Measurements from ENCODE around the gene BTN3A1.
A peak's percentile ranks its signal among the peaks of the same experiment; 100 is the strongest.
"Not testable (repeated sequence)": the region's sequence is repeated elsewhere in the genome, so short reads cannot be mapped to it uniquely, and the experiment has no call there.

Gene BTN3A1

DNA sequence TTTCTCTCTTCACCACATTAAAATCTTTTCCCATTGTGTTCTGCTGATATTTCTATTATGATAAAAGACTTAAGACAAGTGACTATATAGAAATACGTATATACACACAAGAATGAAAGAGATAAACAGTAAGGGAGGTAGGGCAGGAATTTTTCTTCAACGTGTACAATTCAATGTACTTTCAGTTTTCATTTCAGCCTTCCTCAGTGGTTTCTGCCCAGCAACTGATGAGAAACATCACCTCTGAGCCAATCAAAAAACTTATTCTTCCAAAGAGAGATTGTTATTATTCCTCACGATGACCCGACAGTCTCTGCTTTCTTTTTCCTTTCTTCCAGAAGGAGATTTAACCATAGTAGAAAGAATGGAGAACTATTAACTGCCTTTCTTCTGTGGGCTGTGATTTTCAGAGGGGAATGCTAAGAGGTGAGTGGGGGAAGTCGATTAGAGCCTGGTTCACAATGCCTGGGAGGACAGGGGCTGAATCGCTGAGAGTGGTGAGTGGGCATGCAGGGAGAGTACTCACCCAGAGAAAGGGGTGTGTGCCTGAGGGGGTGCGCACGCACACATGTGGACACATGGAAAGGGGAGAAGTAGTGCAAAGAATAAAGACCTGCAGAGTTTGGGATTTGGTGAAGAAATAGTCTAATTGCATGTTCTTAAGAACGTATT is at the start of gene BTN3A1:
BTN3A1 (plus strand) TSS at position 289 of the 672 bp plus-strand sequence. CDS start 3,289 bp downstream, outside the sequence.
- Mint-ChIP-seq H3K36me3 (peaks cover 15% of the 10 kb centered on the region), H3K9me3 (no peaks in the 10 kb centered on the region), H3K4me3 (peak within 1 kb of the TSS; percentile 96), H3K4me1 (peaks cover 62% of the 10 kb centered on the region), H3K27me3 (no peaks in the 10 kb centered on the region), H3K27ac (peak within 1 kb of the TSS; percentile 99)

DNA sequence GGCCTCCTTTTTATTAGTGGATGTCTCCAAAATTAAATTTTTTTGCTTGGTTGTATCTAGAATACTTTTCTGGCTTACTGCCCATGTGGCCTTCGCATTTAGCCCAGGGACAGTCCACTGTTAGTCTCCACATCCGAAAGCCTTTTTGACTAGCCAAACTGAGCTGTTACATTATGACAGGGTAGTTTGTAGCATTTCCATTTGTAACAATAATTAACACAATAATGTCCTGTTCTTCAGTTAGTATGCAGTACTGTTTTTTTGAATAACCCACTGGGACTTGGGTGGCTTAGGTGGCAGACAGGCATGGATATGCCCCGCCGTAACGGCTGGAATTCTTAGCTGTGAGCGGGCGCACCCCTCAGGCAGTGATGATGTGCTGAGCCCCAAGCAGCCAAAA is 49.8 kb upstream of the BTN3A1 start:
- Mint-ChIP-seq H3K9me3 (no peaks in the 10 kb centered on the region), H3K4me3 (no peak overlapping the region), H3K27me3 (no peaks in the 10 kb centered on the region), H3K36me3 (no peaks in the 10 kb centered on the region), H3K27ac (no peak overlapping the region), H3K4me1 (no peaks in the 10 kb centered on the region)

DNA sequence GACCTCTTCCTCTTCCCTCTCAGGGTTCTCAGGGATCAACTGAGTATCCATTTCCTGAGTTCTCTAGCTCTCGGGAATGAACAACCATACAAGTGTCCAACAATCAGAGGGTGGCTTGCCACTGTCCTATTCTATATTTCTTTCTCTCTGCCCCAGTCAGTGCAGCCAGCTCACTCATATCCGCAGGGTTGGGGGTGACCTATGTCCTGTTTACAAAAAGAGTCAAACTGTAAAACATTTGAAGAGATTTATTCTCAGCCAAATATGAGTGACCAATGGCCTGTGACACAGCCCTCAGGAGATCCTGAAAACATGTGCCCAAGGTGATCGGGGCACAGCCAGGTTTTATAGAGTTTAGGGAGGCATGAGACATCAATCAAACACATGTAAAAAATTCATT is 47.9 kb upstream of the BTN3A1 start:
- Mint-ChIP-seq H3K9me3 (no peaks in the 10 kb centered on the region), H3K36me3 (no peaks in the 10 kb centered on the region), H3K4me1 (no peaks in the 10 kb centered on the region), H3K4me3 (no peak overlapping the region), H3K27me3 (no peaks in the 10 kb centered on the region), H3K27ac (no peak overlapping the region)

DNA sequence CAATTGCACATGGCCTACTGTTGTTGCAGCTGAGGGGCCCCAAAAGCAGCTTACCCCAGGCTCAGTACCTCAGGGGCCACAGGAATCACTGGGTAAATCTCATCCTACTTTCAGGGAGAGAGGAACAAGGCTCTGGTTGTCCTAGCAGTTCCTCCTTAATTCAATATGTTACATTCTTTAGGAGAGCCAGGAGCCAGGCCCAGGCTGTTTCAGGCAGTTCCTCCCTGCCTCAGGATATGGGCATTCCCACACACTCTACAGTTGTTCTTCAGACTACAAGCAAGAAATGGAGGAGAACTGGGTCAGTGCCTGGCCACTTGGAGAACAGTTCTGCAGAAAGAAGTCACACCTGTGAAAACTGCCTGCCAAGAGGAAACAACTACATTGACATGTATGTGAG is 46.7 kb upstream of the BTN3A1 start:
- Mint-ChIP-seq H3K4me3 (no peak overlapping the region), H3K36me3 (no peaks in the 10 kb centered on the region), H3K27ac (no peak overlapping the region), H3K4me1 (peaks cover under 1% of the 10 kb centered on the region), H3K9me3 (no peaks in the 10 kb centered on the region), H3K27me3 (no peaks in the 10 kb centered on the region)

DNA sequence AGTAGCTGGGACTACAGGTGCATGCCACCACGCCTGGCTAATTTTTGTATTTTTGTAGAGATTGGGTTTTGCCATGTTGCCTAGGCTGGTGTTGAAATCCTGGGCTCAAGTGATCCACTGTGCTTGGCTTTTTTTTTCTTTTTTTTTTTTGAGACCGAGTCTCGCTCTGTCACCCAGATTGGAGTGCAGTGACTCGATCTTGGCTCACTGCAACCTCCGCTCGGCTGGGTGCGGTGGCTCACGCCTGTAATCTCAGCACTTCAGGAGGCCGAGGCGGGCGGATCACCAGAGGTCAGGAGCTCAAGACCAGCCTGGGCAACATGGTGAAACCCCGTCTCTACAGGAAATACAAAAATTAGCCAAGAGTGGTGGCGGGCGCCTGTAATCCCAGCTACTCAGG is 44.5 kb upstream of the BTN3A1 start:
- H3K4me3 Mint-ChIP-seq, H3K27me3 Mint-ChIP-seq, H3K27ac Mint-ChIP-seq, H3K9me3 Mint-ChIP-seq, H3K36me3 Mint-ChIP-seq: not testable (repeated sequence)
- H3K4me1 Mint-ChIP-seq, result peaks cover 20% of the 10 kb centered on the region

DNA sequence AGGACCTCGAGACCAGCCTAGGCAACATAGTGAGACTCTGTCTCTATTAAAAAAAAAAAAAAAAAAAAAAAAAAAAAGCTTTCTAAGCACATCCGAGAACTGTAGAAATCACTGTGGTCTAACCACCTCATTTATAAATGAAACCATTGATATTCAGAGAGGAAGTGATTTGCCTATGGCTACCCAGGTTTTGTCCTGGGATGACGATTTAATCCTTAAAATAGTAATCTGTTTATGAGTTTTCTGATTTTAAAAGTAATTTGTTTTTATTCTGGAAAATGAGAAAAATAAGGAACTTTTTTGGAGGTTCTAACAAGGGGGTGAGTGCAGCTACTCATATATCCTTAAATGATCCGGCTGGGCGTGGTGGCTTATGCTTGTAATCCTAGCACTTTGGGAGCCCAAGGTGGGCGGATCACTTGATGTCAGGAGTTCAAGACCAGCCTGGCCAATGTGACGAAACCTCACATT is 43.5 kb upstream of the BTN3A1 start:
- Mint-ChIP-seq H3K4me1 (peaks cover 29% of the 10 kb centered on the region), H3K27ac (no peak overlapping the region), H3K27me3 (no peaks in the 10 kb centered on the region), H3K9me3 (no peaks in the 10 kb centered on the region), H3K4me3 (no peak overlapping the region), H3K36me3 (no peaks in the 10 kb centered on the region)

DNA sequence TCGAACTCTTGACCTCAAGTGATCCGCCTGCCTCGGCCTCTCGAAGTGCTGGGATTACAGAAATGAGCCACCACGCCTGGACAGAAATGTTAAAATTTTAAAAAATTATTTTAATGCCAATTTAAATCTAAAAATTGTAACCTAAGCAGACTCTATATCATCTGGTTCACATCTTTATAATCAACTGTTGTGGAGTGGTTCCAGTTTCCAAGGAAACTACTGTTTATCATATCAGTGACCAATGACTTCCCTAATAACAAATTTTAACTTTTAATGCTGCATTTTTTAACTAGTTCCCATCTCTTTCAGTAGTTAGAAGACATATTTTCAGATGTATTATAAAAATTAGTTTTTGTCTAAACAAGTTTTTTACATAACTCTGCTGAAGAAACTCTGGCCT is 42.3 kb upstream of the BTN3A1 start:
- H3K4me3 Mint-ChIP-seq, result no peak overlapping the region

DNA sequence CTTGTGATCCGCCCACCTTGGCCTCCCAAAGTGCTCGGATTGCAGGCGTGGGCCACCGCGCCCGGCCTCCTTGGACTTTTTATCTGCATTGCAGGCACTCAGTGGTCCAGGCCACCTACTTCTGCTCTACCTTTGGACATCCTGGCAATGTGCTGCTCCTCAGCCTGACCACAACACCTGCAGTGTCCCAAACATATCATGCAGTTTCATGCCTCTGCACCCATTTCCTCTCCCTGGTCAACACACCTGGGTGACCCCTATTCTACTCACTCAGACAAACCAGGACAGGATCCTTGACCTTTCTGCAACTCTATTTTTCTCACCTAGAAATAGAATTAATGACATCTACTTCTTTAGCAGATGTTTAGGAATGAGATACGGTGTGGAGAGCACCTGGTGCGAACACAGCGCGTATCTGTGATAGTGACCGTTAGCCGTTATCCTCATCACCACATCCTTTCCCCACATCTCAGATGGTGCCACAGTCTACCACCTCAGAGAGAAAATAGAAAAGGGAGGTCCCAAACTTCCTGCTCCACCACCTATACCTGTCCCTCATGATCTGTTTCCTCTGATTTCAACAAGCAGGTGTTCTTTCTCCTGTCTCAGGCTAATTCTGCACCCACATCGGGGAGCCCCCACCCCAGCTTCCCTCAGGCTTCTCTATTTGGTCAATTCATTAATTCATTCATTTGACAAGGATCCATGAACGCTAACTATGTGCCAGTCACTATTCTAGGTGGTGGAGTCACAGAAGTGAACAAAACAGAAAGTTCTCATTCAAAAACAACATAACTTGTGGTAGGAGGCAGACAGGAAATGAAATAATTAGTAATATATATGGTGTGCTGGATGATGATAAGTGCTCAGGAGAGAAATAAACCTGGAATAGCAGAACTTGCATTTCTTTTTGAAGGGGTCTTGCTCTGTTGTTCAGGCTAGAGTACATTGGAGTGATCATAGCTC is 41.3 kb upstream of the BTN3A1 start:
- H3K27ac Mint-ChIP-seq, result peak overlapping the region; percentile 96

More for the DNA sequence above, 42.3 kb upstream of the BTN3A1 start:
- Mint-ChIP-seq H3K36me3 (no peaks in the 10 kb centered on the region), H3K27ac (no peak overlapping the region), H3K9me3 (no peaks in the 10 kb centered on the region), H3K4me1 (peaks cover 29% of the 10 kb centered on the region), H3K27me3 (no peaks in the 10 kb centered on the region)

DNA sequence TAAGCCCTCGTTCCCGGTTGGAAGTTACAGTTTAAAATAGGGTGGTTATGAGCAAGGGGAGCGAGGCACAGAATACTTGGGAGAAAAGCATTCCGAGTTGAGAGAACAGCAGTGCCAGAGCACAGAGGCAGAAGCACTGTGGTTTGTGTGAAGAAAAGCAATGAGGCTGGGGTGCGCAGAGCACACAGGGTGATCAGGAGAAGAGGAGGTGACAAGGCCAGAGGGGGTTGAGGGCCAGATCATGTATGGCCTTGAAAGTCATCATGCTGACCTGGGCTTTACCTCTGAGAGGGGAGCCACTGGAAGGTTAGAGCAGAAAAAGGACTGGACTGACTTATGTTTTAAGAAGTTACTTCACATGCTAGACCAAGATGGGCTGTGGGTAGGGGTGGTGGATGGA is 40.5 kb upstream of the BTN3A1 start:
- H3K27me3 Mint-ChIP-seq, result no peaks in the 10 kb centered on the region
- peak overlapping the region; percentile 96 for H3K27ac Mint-ChIP-seq
- peak overlapping the region; percentile 83 for H3K4me3 Mint-ChIP-seq
- no peaks in the 10 kb centered on the region for H3K36me3 Mint-ChIP-seq
- no peaks in the 10 kb centered on the region for H3K9me3 Mint-ChIP-seq
- H3K4me1 Mint-ChIP-seq, result peaks cover 33% of the 10 kb centered on the region

More for the DNA sequence above, 41.3 kb upstream of the BTN3A1 start:
- no peaks in the 10 kb centered on the region for H3K36me3 Mint-ChIP-seq
- H3K4me3 Mint-ChIP-seq, result peak overlapping the region; percentile 83
- H3K4me1 Mint-ChIP-seq, result peaks cover 29% of the 10 kb centered on the region
- no peaks in the 10 kb centered on the region for H3K27me3 Mint-ChIP-seq
- H3K9me3 Mint-ChIP-seq, result no peaks in the 10 kb centered on the region

DNA sequence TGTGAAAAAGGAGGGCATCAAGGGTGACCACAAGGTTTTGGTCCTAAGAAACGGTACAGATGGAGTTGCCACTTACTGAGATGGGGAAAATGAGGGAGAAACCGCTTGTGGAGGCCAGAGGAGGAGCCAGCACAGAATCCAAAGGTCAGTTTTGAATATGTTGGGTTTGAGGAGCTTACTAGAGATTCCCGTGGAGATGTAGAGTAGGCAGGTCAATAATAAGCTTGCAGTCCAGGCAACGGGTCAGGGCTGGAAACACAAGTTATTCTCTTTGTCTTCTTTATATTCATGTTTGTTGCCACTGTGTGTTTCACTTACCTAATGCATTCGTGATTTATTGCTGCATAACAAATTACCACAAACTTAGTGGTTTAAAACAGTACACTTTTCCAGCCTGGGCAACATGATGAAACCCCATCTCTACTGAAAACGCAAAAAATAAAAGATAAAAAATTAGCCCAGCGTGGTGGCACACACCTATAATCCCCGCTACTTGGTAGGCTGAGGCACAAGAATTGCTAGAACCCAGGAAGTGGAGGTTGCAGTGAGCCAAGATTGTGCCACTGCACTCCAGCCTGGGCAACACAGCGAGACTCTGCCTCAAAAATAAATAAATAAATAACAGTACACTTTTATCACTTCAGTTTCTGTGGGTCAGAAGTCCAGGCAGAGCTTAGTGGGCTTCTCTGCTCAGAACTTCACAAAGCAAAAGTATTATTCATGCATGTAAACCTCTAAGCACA is 39.8 kb upstream of the BTN3A1 start:
- H3K4me3 Mint-ChIP-seq, result no peak overlapping the region
- H3K27ac Mint-ChIP-seq, result peak overlapping the region; percentile 96

DNA sequence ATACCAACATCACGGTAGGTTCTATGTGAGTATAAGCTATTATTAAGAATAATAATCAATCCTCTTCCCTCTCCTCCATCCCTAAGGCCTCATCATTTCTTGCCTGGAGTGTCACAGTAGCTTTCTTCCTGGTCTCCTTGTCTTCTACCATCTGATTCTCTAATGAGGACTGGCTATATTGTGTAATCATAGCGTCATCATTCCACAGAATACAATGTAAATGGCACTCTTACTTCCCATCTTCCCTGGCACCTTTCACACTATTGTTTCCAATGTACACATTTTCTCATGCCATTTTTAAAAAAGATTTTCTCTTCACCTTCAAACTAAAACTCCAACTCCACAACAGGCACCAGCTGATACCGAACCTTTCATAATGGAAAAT is 39.2 kb upstream of the BTN3A1 start:
- H3K4me1 Mint-ChIP-seq, result peaks cover 46% of the 10 kb centered on the region
- H3K36me3 Mint-ChIP-seq, result no peaks in the 10 kb centered on the region
- no peaks in the 10 kb centered on the region for H3K27me3 Mint-ChIP-seq
- H3K9me3 Mint-ChIP-seq, result no peaks in the 10 kb centered on the region
- peak overlapping the region; percentile 37 for H3K27ac Mint-ChIP-seq
- H3K4me3 Mint-ChIP-seq, result no peak overlapping the region

More for the DNA sequence above, 39.8 kb upstream of the BTN3A1 start:
- Mint-ChIP-seq H3K36me3 (no peaks in the 10 kb centered on the region), H3K4me1 (peaks cover 40% of the 10 kb centered on the region), H3K9me3 (no peaks in the 10 kb centered on the region), H3K27me3 (no peaks in the 10 kb centered on the region)

DNA sequence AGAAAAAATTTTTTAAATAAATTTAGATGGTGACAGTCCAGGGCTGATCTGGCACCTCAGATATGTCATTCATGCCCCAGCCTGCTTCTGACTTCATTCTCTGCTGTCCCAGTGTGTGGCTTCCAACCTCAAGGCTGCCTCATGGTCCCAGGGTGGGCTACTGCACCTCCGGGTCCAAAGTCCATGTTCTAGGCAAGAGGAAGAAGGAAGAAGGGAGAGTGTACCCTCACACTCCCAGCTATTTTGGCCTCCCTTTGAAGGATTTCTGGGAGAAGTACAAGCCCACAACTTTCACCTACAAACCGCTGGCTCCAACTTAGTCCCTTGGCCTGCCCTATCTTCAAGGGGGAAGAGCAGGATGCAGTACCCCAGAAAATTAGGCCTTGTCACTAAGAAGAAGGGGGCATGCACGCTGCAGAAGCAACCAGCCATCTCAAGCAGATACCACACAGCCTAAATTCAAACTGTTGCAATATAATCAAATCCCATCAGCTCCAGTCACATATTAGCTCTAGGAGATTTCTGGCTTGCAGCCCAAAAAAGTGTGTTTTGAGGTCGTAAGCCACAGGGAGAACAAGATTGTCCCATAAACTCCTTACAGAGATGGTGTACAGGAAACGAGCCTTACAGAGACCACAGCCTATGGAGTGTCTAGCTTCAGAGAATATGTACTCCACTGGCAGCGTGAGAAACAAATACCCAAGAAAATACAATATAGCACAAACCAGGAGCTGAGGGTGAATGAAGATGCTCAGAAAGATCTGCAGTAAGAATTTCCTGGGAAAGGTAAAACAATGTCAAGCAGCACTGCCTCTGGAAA is 38.0 kb upstream of the BTN3A1 start:
- H3K36me3 Mint-ChIP-seq, result peaks cover 2% of the 10 kb centered on the region
- H3K27ac Mint-ChIP-seq, result no peak overlapping the region
- H3K27me3 Mint-ChIP-seq, result no peaks in the 10 kb centered on the region
- no peak overlapping the region for H3K4me3 Mint-ChIP-seq
- H3K4me1 Mint-ChIP-seq, result peaks cover 57% of the 10 kb centered on the region
- H3K9me3 Mint-ChIP-seq, result no peaks in the 10 kb centered on the region

DNA sequence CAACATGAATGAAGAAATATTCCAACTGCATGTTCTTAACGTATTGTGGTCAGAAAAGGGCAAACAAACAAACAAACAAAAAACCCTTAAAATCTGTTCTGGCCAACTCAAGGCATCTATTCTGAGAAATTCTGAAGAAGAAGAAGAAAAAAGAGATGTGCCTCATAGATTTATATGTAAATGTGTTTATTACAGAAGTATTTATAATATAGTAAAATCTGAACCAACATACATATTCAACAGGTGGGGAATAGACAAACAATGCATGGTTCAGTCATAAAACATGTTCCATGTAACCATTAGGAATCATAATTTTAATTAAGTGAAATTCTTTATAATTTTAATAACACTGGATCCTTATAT is 36.5 kb upstream of the BTN3A1 start:
- H3K27ac Mint-ChIP-seq, result no peak overlapping the region
- H3K36me3 Mint-ChIP-seq, result peaks cover 2% of the 10 kb centered on the region
- H3K27me3 Mint-ChIP-seq, result no peaks in the 10 kb centered on the region
- H3K9me3 Mint-ChIP-seq, result no peaks in the 10 kb centered on the region
- H3K4me3 Mint-ChIP-seq, result no peak overlapping the region
- H3K4me1 Mint-ChIP-seq, result peaks cover 69% of the 10 kb centered on the region

DNA sequence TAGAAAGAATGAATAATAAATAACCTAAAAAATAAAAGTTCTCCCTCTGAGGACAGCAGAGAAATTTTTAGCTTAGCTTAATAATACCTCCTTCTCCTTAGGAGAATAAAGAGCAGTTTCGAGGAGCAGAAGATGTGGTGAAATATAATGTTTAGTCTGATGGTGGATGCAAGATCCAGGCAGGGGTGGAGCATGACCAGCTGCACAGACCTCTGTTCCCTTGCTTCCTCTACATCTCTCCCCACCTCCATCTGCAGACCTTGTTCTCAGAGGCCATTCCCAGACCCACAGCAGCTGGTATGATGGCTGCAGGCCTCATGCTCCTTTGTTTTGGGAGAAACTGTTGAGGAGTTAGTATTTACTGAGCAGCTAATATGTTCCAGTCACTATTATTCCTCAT is 35.6 kb upstream of the BTN3A1 start:
- H3K4me3 Mint-ChIP-seq, result peak overlapping the region; percentile 81
- H3K9me3 Mint-ChIP-seq, result no peaks in the 10 kb centered on the region
- H3K4me1 Mint-ChIP-seq, result peaks cover 69% of the 10 kb centered on the region
- no peaks in the 10 kb centered on the region for H3K27me3 Mint-ChIP-seq
- H3K36me3 Mint-ChIP-seq, result peaks cover 5% of the 10 kb centered on the region
- peak overlapping the region; percentile 79 for H3K27ac Mint-ChIP-seq

DNA sequence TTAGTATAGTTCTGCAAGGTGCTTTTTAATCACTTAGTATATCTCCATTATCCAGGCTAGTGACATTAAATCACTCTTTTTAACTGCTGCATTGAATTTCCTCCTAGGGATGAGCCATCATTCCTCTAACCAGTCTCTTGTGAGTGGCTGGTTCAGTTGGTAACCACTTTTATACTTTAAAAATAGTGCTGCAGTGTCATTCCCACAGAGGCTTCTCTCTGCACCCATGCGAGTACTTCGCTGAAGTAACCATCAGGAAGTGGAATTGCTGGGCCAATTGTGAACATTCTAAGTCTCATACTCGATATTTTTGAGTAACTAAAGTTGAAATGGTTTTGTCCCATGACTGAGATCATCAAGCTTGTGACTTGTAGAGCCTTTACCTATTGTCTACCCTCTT is 35.0 kb upstream of the BTN3A1 start:
- peak overlapping the region; percentile 83 for H3K27ac Mint-ChIP-seq
- H3K27me3 Mint-ChIP-seq, result no peaks in the 10 kb centered on the region
- H3K9me3 Mint-ChIP-seq, result no peaks in the 10 kb centered on the region
- H3K36me3 Mint-ChIP-seq, result peaks cover 5% of the 10 kb centered on the region
- peak overlapping the region; percentile 79 for H3K4me3 Mint-ChIP-seq
- H3K4me1 Mint-ChIP-seq, result peaks cover 69% of the 10 kb centered on the region

All from activated naive CD4-positive, alpha-beta T cell treated with anti-CD3 and anti-CD28 coated beads, Interleukin-2, amount 50 U/mL, for 24 hours (primary cell).